NCI-H2171 treated with DMSO at 0.1 percent for 48 hours (cell line): Measurements from ENCODE around the gene TNFRSF8.

ENCODE experiments used
- DNase-seq: peaks from one replicate; lab custom pipeline; 2025; lab: John Stamatoyannopoulos, UW

The TNFRSF8 gene

DNA sequence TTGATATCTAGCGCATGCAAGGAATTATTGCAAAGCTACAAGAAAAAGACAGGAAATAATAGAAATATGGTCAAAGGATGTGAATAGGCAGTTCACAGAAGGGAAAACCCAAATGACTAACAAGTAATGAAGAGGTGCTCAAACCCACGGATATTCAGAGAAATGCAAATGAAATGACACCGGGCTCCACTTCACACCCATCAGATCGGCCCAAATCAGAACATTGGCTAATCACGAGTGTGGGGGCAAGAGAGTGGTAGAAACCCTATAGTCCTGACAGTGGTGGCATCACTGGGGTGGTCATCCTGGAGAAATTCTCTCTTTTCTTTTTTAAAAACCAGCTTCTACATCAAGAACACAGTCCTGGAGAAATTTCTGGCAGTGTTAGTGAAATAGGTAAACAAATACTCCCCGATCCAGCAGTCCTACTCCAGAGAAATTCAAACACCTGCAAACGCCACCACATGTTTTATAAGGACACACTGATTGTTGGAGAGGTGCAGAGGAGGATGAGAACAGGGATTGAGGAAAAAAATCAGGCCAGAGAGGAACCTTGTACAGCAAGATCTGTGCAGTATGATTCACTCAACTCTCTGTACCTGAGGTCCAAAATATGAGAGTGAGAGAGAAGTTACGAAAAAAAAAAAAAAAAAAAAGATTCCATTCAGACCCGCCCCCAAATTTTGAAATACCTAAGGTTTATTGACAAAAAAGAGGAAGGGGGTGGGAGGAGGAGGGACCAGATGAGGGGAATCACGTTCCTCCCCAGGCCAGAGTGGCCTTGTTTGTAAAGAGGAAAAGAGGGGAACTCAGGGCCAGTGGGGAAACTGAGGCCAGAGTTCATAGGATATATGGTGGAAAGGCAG, 94.5 kb downstream of the TNFRSF8 start:
- DNase-seq: no peak

GRCh38 chr1:12158357-12159092, 95.4 kb downstream of the TNFRSF8 start:
- DNase-seq: no peak

GRCh38 chr1:12159816-12160215, 96.7 kb downstream of the TNFRSF8 start:
- DNase-seq: no peak

GRCh38 chr1:12161324-12161661, 98.2 kb downstream of the TNFRSF8 start:
- no peak for DNase-seq

- no peak for DNase-seq
Measured at GRCh38 chr1:12161662-12162458, 98.8 kb downstream of the TNFRSF8 start.

GRCh38 chr1:12162459-12163137, 99.5 kb downstream of the TNFRSF8 start:
- no peak for DNase-seq

GRCh38 chr1:12163210-12163609, 100.1 kb downstream of the TNFRSF8 start:
- DNase-seq: no peak

DNA sequence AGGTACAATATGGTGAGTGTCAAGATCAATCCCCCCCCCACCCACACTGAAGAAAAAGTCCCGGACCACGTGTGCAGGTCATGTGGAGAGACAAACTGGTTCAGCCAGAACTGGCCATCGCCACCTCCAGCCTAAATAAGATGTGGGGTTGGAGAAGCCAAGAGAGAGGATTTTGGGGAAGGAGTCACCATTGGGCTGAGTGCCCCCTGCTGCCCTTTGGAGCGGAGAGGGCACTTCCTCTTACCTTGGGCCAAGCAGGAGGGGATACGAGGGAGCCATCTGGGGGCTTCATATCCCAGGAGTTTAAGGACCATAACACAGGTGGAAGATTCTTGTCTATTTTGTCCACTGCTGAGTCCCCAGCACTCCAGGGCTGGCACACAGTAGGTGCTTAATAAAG, 101.1 kb downstream of the TNFRSF8 start:
- DNase-seq: no peak

DNA sequence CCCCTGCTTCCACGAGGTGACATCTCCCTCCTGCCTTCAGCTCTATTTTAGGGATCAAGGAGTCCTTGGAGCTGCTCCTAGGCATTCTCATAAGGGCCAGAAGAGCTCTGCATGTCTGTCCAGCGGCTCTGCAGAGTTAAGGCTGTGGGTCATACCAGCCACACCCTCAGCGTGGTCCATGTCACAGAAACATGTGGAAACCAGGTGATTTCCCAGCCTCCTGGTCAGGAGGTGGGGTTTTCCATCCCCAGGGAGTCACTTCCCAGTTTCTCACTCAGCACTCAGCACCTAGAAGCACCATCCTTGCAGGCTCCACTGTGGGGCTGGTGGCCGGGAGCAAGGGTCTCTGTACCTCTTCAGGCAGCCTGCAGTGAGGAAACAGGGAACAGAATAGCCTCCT, 102.2 kb downstream of the TNFRSF8 start:
- no peak for DNase-seq

GRCh38 chr1:12166834-12167492, 103.9 kb downstream of the TNFRSF8 start, which contains the start of gene TNFRSF1B:
TSS of gene TNFRSF1B (plus strand) at chr1:12166991. CDS start at chr1:12167092, 101 bp downstream.
- no peak for DNase-seq

GRCh38 chr1:12167493-12168429, 104.7 kb downstream of the TNFRSF8 start:
- no peak for DNase-seq

GRCh38 chr1:12168451-12169160, 105.5 kb downstream of the TNFRSF8 start:
- no peak for DNase-seq

DNA sequence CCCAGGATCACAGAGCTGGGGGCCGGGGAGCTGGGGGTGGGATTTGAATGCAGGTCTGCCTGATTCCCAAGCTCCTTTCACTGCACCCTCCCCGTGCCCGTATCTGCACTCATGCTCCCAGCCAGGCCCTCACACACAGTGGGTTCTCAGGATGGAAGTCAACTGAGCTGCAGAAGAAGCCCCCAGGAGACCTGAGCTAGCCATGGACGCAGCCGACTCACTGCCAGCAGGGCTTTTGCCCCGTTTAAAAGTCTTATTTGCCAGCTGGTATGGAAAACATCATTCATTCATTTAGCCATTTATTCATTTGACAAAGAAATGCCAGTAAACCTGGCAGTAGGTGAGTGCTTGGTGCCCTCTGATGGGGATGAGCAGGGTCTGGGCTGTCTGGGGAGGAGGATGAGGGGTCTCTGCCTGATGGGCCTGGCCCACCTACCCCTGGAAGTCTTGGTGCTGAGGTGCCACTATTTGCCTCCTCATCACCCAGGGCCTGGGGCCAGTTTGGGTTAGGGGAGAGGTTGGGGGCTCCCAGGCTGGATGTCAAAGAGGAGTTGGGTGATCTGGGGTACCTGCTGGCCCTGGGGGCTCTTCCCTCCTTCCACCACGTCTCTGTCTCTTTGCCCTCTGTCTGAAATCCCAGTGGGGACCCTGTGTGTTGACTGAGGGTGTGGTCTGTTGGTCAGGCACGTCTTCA, 106.5 kb downstream of the TNFRSF8 start:
- DNase-seq: no peak

DNA sequence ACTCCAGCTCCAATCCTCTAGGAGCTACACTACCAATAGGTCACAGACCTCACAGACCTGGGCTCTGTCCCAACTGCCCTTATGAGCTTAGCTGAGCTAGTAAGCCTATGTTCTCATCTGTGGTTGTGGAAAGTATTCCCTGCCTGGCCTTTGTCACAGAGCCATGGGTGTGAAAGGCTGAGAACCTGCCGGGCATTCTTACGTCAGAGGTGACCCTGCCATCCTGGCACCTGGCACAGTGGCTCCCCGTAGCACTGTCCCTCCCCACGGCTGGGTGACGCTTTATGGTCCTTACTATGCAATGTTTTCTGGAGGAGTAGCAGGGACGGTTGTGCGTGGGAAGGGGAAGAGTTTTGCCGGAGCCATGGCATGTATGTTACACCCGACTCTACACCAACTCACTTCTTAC, 107.2 kb downstream of the TNFRSF8 start:
- DNase-seq: no peak

- DNase-seq: no peak
Measured at GRCh38 chr1:12171206-12172041, 108.3 kb downstream of the TNFRSF8 start.

- DNase-seq: no peak
Measured at GRCh38 chr1:12172042-12172851, 109.1 kb downstream of the TNFRSF8 start.

DNA sequence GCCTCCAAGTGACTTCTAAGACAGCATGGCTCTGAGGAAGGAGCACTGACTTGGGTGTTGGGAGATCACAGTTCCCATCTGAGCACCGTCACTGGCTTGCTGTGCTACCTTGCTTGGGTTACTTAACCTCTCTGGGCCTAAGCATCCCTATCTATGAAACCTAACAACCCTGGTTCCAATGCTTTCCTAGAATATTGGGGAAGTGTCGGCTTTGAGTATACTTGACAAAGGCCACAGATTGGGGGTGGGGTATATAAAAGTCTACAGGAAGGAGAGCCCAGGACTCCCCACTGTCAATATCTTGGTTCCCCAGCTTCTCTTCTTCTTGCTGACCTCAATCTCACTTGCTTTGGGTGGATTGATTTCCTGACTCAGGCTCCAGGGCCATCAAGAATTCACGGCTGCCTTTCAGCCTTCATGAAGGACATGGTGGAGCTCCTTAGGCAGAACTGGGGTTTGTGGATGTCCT, 110.0 kb downstream of the TNFRSF8 start:
- no peak for DNase-seq
